ENCODE measurements around the gene PDIA6. TPM values are rescaled to one million over a fixed set of nuclear protein-coding genes. Genes with fewer than 3 reads are reported as not detected.

PDIA6 gene
- total RNA-seq, 2 donors from 2014 or later = 402 to 408 TPM

- Mint-ChIP-seq H3K4me3 (no peak overlapping the region), H3K36me3 (ENCODE audit: low read depth) (no peaks in the 10 kb centered on the region), H3K27me3 (ENCODE audit: insufficient read depth) (no peaks in the 10 kb centered on the region), H3K4me1 (no peaks in the 10 kb centered on the region), H3K9me3 (no peaks in the 10 kb centered on the region), H3K27ac (no peak overlapping the region)
- no peak for TF ChIP-seq CTCF (conservative IDR thresholded peaks at IDR 0.05)
- Histone ChIP-seq H3K9ac (ENCODE audit: extremely low read depth, low read length, poor library complexity, severe bottlenecking) (no peak overlapping the region), H3K4me1 (ENCODE audit: control insufficient read depth, insufficient read depth, low read length) (no peaks in the 10 kb centered on the region), H3K27ac (ENCODE audit: low read depth, low read length) (no peak overlapping the region), H3K4me3 (ENCODE audit: low read length) (no peak overlapping the region), H3K36me3 (ENCODE audit: control insufficient read depth, insufficient read depth, low read length) (no peaks in the 10 kb centered on the region), H3K27me3 (ENCODE audit: control insufficient read depth, insufficient read depth, low read length, poor library complexity, severe bottlenecking) (no peaks in the 10 kb centered on the region), H3K9me3 (ENCODE audit: control insufficient read depth, low read length) (no peaks in the 10 kb centered on the region)
- WGBS, 2 experiments (ENCODE audit: insufficient coverage in 1 of 2, insufficient read length in 1 of 2) = 76 to 86% methylated on average over 5 to 7 of the region's 7 CpGs
- DNase-seq = no peak
These were observed 57.0 kb downstream of the PDIA6 start for GRCh38 chr2:10755621-10756020.

- no peak overlapping the region for H3K4me3 Mint-ChIP-seq
- Histone ChIP-seq H3K27ac (ENCODE audit: low read depth, low read length) (no peak overlapping the region), H3K9me3 (ENCODE audit: control insufficient read depth, low read length) (no peaks in the 10 kb centered on the region), H3K4me3 (ENCODE audit: low read length) (no peak overlapping the region), H3K27me3 (ENCODE audit: control insufficient read depth, insufficient read depth, low read length, poor library complexity, severe bottlenecking) (no peaks in the 10 kb centered on the region), H3K36me3 (ENCODE audit: control insufficient read depth, insufficient read depth, low read length) (no peaks in the 10 kb centered on the region), H3K4me1 (ENCODE audit: control insufficient read depth, insufficient read depth, low read length) (no peaks in the 10 kb centered on the region), H3K9ac (ENCODE audit: extremely low read depth, low read length, poor library complexity, severe bottlenecking) (no peak overlapping the region)
- DNase-seq = no peak
- no peaks in the 10 kb centered on the region for H3K4me1 Mint-ChIP-seq
- WGBS, 2 experiments (ENCODE audit: insufficient coverage in 1 of 2, insufficient read length in 1 of 2) = 97 to 99% methylated on average over 4 to 8 of the region's 8 CpGs
- H3K9me3 Mint-ChIP-seq = no peaks in the 10 kb centered on the region
- no peak for TF ChIP-seq CTCF (conservative IDR thresholded peaks at IDR 0.05)
- H3K36me3 Mint-ChIP-seq (ENCODE audit: low read depth) = no peaks in the 10 kb centered on the region
- no peaks in the 10 kb centered on the region for H3K27me3 Mint-ChIP-seq (ENCODE audit: insufficient read depth)
- H3K27ac Mint-ChIP-seq = no peak overlapping the region
These were observed 58.7 kb downstream of the PDIA6 start for GRCh38 chr2:10753876-10754275.

- Histone ChIP-seq H3K4me1 (ENCODE audit: control insufficient read depth, insufficient read depth, low read length) (no peaks in the 10 kb centered on the region), H3K27ac (ENCODE audit: low read depth, low read length) (no peak overlapping the region), H3K27me3 (ENCODE audit: control insufficient read depth, insufficient read depth, low read length, poor library complexity, severe bottlenecking) (no peaks in the 10 kb centered on the region), H3K4me3 (ENCODE audit: low read length) (no peak overlapping the region), H3K9me3 (ENCODE audit: control insufficient read depth, low read length) (no peaks in the 10 kb centered on the region), H3K9ac (ENCODE audit: extremely low read depth, low read length, poor library complexity, severe bottlenecking) (no peak overlapping the region), H3K36me3 (ENCODE audit: control insufficient read depth, insufficient read depth, low read length) (no peaks in the 10 kb centered on the region)
- TF ChIP-seq CTCF (conservative IDR thresholded peaks at IDR 0.05) = no peak
- WGBS, 2 experiments (ENCODE audit: insufficient coverage in 1 of 2, insufficient read length in 1 of 2) = 91 to 98% methylated on average over 6 to 7 of the region's 7 CpGs
- no peaks in the 10 kb centered on the region for H3K9me3 Mint-ChIP-seq
- no peak overlapping the region for H3K4me3 Mint-ChIP-seq
- H3K4me1 Mint-ChIP-seq = no peaks in the 10 kb centered on the region
- H3K27ac Mint-ChIP-seq = no peak overlapping the region
- no peaks in the 10 kb centered on the region for H3K27me3 Mint-ChIP-seq (ENCODE audit: insufficient read depth)
- H3K36me3 Mint-ChIP-seq (ENCODE audit: low read depth) = no peaks in the 10 kb centered on the region
- no peak for DNase-seq
These were observed 59.4 kb downstream of the PDIA6 start for GRCh38 chr2:10753156-10753555.

Data from endodermal cell (in vitro differentiated cells).